GM13976 (cell line): ENCODE results near the gene SMYD3.

Experiments
- DNase-seq: peaks from one replicate; pipeline ENCODE4 v3.0.0; 2012; ENCODE audit warnings: low spot score
- in situ Hi-C: fragments of 300-500 bp; cut with MboI; formaldehyde crosslinking; loops from one replicate; pipeline ENCODE4 v1.12.0; 2022; ENCODE audit warnings: low sequenced_read_pairs, mixed read lengths, inconsistent platforms; ENCODE audit not compliant: unreplicated experiment
- TF ChIP-seq, protein P1 (sequence below): IDR thresholded peaks from 2 replicates; pipeline ENCODE4 v1.5.1; 2012; ENCODE audit warnings: borderline replicate concordance, mild to moderate bottlenecking; ENCODE audit not compliant: insufficient read depth; ENCODE audit errors: extremely low read depth, missing control alignments, control extremely low read depth

Gene SMYD3

DNA sequence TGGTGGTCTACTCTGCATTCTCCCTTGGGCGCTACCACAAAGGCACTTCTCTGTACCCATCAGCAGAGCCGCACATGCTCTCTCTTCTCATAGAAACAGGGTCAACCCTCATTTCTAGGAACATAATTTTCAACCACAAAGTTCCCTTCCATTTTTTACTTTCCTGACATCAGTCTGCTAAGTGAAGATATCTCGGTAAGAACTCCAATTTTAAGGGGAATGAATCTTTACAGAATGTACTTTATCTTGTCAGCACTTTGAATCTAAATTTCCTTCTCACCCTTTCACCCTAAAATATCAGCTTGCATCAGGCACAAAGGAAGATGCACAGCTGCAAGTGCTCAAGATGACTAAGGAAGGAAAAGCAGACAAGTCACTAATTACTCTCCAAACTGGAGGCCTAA is 545.9 kb downstream of the SMYD3 start:
- no peak for DNase-seq
- TF ChIP-seq, protein P1, sequence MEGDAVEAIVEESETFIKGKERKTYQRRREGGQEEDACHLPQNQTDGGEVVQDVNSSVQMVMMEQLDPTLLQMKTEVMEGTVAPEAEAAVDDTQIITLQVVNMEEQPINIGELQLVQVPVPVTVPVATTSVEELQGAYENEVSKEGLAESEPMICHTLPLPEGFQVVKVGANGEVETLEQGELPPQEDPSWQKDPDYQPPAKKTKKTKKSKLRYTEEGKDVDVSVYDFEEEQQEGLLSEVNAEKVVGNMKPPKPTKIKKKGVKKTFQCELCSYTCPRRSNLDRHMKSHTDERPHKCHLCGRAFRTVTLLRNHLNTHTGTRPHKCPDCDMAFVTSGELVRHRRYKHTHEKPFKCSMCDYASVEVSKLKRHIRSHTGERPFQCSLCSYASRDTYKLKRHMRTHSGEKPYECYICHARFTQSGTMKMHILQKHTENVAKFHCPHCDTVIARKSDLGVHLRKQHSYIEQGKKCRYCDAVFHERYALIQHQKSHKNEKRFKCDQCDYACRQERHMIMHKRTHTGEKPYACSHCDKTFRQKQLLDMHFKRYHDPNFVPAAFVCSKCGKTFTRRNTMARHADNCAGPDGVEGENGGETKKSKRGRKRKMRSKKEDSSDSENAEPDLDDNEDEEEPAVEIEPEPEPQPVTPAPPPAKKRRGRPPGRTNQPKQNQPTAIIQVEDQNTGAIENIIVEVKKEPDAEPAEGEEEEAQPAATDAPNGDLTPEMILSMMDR, result no peak
- in situ Hi-C loops, result no loop called here

DNA sequence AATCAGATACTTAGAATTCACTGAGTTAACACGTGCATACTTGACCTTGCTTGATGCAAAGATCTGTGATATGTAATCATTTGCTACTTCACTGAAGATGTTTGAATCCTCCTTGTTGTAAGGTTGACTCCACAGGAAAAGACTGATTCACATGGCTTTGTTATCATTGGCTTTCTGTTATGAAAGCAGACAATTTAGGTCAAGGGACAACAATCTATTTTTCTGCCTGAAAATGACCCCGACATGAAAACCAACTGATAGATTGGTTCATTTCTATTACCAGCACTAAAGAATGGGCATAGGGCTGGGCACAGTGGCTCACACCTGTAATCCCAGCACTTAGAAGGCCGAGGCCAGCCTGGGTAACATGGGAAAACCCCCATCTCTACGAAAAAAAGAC is 546.9 kb downstream of the SMYD3 start:
- in situ Hi-C loops, result no loop called here
- TF ChIP-seq, protein P1, result no peak
- DNase-seq, result no peak

DNA sequence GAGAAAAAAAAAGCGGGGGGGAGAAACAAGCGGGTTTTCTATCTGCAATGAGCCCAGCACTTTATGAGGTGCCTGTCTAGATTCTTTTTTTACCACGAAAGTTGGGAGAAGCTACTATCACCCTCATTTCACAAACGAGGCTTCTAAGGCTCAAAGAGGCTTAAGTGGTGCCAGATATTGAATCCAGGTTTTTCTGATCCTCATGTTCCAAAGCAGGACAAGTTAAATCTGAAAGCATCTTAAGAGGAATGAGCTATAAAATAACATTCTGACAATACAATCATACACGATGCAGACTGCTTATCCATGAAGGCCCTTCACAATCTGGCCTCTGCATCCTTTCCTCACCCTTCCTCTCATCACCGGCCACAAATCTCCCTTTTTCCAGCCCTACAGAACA is 549.1 kb downstream of the SMYD3 start:
- in situ Hi-C loops, result no loop called here
- no peak for DNase-seq
- TF ChIP-seq, protein P1, result no peak

DNA sequence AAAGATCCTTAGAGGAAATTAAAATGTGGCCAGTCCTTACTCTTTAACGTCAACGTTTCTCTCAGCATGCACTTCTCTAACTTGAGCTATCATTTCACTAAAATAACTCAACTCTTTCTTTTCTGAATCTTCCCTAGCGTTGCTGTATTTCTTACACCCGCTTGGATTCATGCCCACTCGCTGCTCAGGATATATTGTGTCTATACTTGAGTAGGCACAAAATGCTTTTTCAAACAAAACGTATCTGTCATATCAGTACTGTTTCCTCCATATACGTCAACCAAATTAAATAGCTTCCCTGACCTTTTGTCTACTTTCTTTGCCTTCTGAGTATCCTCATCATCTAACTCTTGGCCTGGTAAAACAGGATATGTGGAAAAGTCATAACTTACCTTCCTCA is 549.7 kb downstream of the SMYD3 start:
- TF ChIP-seq, protein P1, result no peak
- no peak for DNase-seq
- in situ Hi-C loops, result no loop called here

DNA sequence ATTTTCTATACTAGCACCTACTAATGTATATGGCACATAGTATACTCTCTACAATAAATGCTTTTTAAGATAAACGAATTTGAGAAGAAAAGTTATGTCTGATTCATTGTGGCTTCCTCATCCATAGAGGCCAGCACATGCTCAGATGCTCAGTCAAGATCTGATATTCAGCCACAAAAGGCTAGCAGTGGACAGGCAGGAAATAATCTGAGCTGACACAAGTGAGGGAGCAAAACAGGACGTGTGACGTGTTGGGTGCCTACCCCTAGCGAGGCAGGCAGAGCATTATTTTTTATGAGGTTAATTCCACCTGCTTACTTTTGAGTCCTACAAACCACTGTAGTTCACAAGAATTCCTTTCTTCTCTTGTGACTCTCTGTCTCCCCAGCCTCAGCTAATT is 550.9 kb downstream of the SMYD3 start:
- DNase-seq, result no peak
- TF ChIP-seq, protein P1, result no peak
- in situ Hi-C loops, result no loop called here

DNA sequence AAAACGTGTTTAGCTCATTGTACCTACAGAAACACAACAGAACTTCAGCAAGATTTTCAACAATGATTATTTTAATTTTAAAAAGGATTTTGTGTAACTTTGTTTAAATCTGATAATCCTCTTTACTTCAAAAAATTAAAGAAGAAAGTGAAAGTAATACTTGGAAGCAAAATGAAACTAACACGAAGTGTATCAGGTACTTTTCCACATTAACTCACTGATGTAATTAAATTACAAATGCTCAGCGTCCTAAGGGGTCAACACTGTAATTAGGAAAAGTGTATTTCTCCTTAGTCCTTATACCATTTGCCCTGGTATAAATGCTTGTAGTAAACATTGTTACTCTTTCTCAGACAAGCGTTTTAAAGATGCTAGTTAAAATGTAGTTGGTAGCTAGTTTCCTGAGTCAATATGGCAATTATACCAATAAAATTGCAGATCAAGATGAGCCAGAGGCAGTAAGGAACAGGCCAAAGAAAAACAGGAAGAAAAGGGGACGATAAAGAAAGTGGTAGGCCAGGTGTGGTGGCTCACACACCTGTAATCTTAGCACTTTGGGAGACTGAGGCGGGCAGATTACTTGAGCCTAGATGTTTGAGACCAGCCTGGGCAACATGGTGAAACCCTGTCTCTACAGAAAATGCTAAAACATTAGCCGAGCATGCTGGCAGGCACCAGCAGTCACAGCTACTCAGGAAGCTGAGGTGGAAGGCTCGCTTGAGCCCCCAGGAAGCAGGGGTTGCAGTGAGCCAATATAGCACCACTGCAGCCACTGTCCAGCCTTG is 553.0 kb downstream of the SMYD3 start:
- TF ChIP-seq, protein P1, result no peak
- in situ Hi-C loops, result no loop called here
- DNase-seq, result peak; percentile 42
